GM06990 (cell line): ENCODE results near the gene TMEM178B.

ENCODE experiments used
- DNase-seq: peaks from one replicate; pipeline ENCODE4 v3.0.0-alpha.2; 2011; ENCODE audit not compliant: insufficient read length; ENCODE audit errors: extremely low read depth
- H3K27me3 ChIP-seq: replicated peaks from 2 replicates; pipeline ENCODE4 v1.6.0; 2011; ENCODE audit warnings: low read length; ENCODE audit not compliant: control insufficient read depth, insufficient read depth
- H3K36me3 ChIP-seq: 2 replicates; pipeline ENCODE4 v1.5.1; 2011; ENCODE audit warnings: low read length; ENCODE audit not compliant: control insufficient read depth, insufficient read depth
- H3K4me3 ChIP-seq: replicated peaks from 2 replicates; pipeline ENCODE4 v1.5.1; 2011; ENCODE audit warnings: low read depth, mild to moderate bottlenecking, control low read depth, low read length
- TF ChIP-seq, protein P1 (sequence below): IDR thresholded peaks from 2 replicates; pipeline ENCODE4 v1.5.1; 2011; ENCODE audit warnings: low read length, control low read depth, mild to moderate bottlenecking, inconsistent platforms; ENCODE audit not compliant: insufficient read depth, poor library complexity, severe bottlenecking

The TMEM178B gene

DNA sequence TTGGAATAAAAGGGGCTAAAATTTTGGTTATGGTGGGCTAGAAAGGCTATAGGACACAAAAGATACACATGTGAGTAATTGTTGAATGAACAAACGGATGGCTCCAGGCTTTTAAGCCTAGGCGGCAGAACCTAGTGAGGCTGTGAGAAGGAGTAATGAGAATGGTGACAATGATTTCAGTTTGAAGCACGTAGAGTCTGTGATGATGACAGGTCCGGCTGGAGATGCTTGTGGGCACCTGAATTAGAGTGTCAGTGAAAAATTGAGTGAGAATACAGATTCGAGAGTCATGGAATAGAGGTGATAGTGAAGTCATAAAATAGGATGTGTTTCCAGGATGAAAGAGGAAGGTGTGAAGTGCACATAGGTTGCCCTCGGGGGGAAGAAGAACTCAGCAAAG lies 170.6 kb downstream of the TMEM178B start:
- Histone ChIP-seq H3K36me3 (no peaks in the 10 kb centered on the region), H3K27me3 (no peaks in the 10 kb centered on the region; the same call in 1 of the 2 replicates), H3K4me3 (no peak overlapping the region)
- DNase-seq: no peak
- TF ChIP-seq, protein P1, sequence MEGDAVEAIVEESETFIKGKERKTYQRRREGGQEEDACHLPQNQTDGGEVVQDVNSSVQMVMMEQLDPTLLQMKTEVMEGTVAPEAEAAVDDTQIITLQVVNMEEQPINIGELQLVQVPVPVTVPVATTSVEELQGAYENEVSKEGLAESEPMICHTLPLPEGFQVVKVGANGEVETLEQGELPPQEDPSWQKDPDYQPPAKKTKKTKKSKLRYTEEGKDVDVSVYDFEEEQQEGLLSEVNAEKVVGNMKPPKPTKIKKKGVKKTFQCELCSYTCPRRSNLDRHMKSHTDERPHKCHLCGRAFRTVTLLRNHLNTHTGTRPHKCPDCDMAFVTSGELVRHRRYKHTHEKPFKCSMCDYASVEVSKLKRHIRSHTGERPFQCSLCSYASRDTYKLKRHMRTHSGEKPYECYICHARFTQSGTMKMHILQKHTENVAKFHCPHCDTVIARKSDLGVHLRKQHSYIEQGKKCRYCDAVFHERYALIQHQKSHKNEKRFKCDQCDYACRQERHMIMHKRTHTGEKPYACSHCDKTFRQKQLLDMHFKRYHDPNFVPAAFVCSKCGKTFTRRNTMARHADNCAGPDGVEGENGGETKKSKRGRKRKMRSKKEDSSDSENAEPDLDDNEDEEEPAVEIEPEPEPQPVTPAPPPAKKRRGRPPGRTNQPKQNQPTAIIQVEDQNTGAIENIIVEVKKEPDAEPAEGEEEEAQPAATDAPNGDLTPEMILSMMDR: no peak

DNA sequence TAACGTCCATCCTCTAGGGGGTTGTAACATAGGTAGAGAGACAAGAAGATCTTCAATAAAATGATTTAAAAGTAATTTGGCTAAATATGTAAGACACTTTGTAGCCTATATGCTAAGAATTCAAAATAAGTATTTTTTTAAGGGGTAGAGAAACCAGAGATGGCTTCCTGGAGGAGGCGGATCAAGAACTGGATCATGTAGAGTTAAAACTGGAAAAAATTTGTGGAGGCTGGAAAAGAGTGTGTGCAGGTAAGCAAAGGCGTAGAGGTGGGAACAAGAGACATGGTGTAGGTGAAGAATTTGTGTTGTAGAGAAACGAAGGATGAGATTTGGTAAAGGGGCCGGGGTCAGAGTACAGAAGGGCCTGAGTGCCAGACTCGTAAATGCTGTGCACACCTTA lies 172.6 kb downstream of the TMEM178B start:
- Histone ChIP-seq H3K4me3 (no peak overlapping the region), H3K36me3 (no peaks in the 10 kb centered on the region), H3K27me3 (no peaks in the 10 kb centered on the region; the same call in 1 of the 2 replicates)
- TF ChIP-seq, protein P1: no peak
- DNase-seq: no peak

DNA sequence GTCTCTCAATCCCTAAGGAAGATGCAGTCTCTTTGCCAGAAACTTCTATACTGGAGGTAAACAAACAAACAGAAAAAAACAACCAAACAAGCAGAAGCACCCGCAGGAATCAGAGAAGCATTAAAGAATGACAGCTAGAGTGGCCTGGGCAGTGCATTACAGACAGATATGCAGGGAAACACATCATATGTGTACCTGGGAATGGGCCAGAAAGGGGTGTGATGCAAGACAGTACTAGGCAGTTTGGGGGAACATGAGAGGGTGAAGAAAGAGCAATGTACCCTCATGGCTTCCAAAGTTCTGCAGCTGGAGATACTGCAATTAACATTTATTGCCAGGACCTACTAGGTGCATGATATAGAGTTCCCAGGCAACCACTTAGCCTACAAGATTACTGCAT lies 177.3 kb downstream of the TMEM178B start:
- Histone ChIP-seq H3K36me3 (no peaks in the 10 kb centered on the region), H3K27me3 (no peaks in the 10 kb centered on the region; the same call in none of the 2 replicates), H3K4me3 (no peak overlapping the region)
- no peak for DNase-seq
- TF ChIP-seq, protein P1: no peak

DNA sequence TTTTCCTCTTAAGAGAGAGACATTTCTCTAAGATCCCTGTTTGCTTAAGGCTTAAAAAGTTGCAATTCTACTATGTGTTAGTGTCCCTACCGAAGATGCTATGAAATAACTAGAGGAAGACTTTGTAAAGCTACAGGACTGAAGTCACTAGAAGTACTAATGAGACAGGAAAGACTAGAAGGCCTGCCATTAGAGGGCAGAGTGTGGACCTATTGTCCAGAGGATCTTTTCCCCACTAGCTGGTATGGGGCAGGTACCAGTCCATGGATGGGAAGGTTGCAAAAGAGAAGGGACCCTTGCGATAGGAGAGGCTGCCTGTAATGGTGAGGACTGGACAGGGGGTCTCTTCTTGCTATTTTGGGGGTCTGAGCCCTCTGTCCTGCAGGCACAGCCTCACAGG lies 178.1 kb downstream of the TMEM178B start:
- no peaks in the 10 kb centered on the region for H3K36me3 ChIP-seq
- H3K4me3 ChIP-seq: no peak overlapping the region
- H3K27me3 ChIP-seq: no peaks in the 10 kb centered on the region; the same call in none of the 2 replicates
- TF ChIP-seq, protein P1: no peak
- no peak for DNase-seq

DNA sequence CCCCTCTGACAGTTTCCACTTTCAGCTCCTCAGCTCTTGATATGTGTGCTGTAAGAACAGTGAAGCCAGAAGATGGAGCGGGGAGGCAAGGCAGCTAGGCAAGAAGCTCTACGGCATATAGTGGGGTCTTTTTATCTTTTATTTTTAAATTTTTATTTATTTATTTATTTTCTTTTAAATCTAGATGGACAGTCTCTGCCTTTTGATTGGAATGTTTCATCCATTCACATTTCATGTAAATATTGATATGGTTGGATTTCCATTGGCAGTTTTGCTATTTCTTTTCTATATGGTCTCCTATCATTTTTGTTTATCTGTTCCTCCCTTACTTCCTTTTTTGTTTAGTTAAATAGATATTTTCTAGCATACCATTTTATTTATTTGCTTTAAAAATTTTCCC lies 183.7 kb downstream of the TMEM178B start:
- Histone ChIP-seq H3K4me3 (no peak overlapping the region), H3K36me3 (no peaks in the 10 kb centered on the region), H3K27me3 (no peaks in the 10 kb centered on the region; the same call in 1 of the 2 replicates)
- DNase-seq: no peak
- TF ChIP-seq, protein P1: no peak

DNA sequence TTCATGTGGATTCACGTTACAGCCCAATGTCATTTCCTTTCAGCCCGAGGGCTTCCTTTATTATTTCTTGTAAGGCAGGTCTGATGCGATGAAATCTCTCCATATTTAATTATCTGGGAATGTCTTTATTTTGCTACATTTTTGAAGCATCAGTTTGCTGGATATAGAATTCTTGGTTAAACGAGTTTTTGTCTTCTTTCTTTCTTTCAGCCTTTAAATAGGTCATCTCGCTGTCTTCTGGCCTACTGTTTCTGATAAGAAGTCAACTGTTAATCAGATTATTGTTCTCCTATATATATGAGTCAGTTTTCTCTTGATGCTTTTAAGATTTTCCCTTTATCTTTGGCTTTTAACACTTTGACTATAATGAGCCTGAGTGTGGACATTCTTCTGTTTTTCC lies 184.7 kb downstream of the TMEM178B start:
- no peaks in the 10 kb centered on the region for H3K36me3 ChIP-seq
- DNase-seq: no peak
- H3K27me3 ChIP-seq: no peaks in the 10 kb centered on the region
- no peak overlapping the region for H3K4me3 ChIP-seq
- TF ChIP-seq, protein P1: no peak
